Measurements from ENCODE around the gene INTS1. TPM values are rescaled to one million over a fixed set of nuclear protein-coding genes. Genes with fewer than 3 reads are reported as not detected.
A peak's percentile ranks its signal among the peaks of the same experiment; 100 is the strongest.

Gene INTS1
- total and polyA plus RNA-seq, 10 of the 15 experiments (the other 5 are each of a cell fraction or from before 2014, with no cell fraction given): 0.52 to 89.0 (median 15.1) TPM

DNA sequence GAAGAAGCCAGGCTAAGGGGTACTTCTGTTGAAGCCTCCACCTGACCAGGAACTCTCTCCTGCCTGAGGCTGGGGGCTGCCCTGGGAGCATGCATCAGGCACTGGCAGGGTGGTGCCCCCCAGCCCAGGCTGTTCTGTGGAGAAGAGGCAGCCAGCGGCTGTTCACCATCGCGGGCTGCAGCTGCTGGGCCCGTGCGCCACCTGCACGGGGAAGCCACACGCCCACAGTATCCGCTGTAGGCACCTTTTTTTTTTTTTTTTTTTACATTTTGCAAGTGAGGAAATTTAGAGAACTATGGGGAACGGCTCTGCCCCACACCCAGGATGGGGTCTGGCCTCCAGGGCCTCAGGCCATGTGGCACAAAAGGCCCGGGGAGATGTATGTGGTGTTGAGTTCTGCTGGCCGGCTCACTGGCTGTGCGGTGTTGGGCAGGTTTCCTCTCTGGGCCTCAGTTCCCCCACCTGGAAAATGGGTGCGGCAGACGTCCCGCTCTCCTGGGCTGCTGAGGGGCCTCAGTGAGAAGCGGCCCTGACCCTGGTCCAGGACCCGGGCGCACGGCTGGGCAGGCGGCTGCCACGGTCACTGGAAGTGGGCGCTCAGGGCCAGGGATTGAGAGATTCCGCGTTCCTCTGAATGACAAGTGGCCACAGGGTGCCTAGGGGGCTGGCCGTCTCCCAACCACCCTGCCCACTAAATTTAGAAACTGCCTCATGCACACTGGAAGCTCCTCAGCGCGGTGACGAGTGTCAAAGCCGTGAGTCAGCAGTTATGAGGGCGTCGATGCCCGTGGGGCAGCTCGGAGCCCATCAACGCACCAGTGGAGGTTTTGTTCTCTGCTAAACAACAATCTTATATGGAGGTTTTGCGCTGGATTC is 8.8 kb upstream of the INTS1 start:
- Histone ChIP-seq H3K27ac (ENCODE audit: control insufficient read depth, insufficient read depth) (no peak overlapping the region), H3K36me3 (ENCODE audit: control insufficient read depth in 2 of 2, insufficient read depth in 2 of 2, low read length in 1 of 2) (no peaks in the 10 kb centered on the region), H3K27me3 (replicated peaks in 1 of 2; ENCODE audit: control insufficient read depth in 2 of 2, insufficient read depth in 2 of 2, low read length in 1 of 2) (no peaks in the 10 kb centered on the region), H3K9me3 (replicated peaks; ENCODE audit: control insufficient read depth, insufficient read depth, low read length) (no peaks in the 10 kb centered on the region), H3K4me1 (ENCODE audit: control insufficient read depth, insufficient read depth, low read length) (peaks cover 10% of the 10 kb centered on the region), H2AFZ (ENCODE audit: control insufficient read depth, low read depth, low read length) (peak overlapping the region; percentile 48), H3K9ac (ENCODE audit: control insufficient read depth, insufficient read depth, low read length) (no peak overlapping the region), H3K4me3 (no peak overlapping the region), H4K20me1 (ENCODE audit: control insufficient read depth, insufficient read depth) (no peaks in the 10 kb centered on the region), H3K79me2 (ENCODE audit: control insufficient read depth, insufficient read depth, low read length) (no peaks in the 10 kb centered on the region), H3K4me2 (ENCODE audit: control insufficient read depth, insufficient read depth) (no peak overlapping the region; the same call in 1 of the 2 replicates)
- intact Hi-C loops (cut with micrococcal nuclease; ENCODE audit: unreplicated experiment): no loop called here
- 0 out of 2 replicates have a peak, but pooled peaks have one; percentile 33 for TF ChIP-seq BACH1 (IDR thresholded peaks at IDR 0.05; ENCODE audit: borderline replicate concordance)
- no peak for TF ChIP-seq SIN3A (IDR thresholded peaks at IDR 0.05; ENCODE audit: low read depth, low read length)
- no peak for TF ChIP-seq SUPT20H (IDR thresholded peaks at IDR 0.05; ENCODE audit: borderline replicate concordance, control insufficient read depth, low read depth, low read length)
- TF ChIP-seq TCF3 (IDR thresholded peaks at IDR 0.05; ENCODE audit: borderline replicate concordance, insufficient read depth, low read depth, low read length): peak; percentile 91
- peak in 1 of 2 experiments; percentile 51; a peak in 1 of 3 replicates for TF ChIP-seq EGR1 (IDR thresholded peaks at IDR 0.05; ENCODE audit: borderline replicate concordance in 1 of 2, low read depth in 2 of 2, low read length in 2 of 2)
- TF ChIP-seq BHLHE40 (IDR thresholded peaks at IDR 0.05; ENCODE audit: borderline replicate concordance in 1 of 2, low read depth in 2 of 2, low read length in 1 of 2): peak; percentile 90 to 92
- TF ChIP-seq, protein P1, sequence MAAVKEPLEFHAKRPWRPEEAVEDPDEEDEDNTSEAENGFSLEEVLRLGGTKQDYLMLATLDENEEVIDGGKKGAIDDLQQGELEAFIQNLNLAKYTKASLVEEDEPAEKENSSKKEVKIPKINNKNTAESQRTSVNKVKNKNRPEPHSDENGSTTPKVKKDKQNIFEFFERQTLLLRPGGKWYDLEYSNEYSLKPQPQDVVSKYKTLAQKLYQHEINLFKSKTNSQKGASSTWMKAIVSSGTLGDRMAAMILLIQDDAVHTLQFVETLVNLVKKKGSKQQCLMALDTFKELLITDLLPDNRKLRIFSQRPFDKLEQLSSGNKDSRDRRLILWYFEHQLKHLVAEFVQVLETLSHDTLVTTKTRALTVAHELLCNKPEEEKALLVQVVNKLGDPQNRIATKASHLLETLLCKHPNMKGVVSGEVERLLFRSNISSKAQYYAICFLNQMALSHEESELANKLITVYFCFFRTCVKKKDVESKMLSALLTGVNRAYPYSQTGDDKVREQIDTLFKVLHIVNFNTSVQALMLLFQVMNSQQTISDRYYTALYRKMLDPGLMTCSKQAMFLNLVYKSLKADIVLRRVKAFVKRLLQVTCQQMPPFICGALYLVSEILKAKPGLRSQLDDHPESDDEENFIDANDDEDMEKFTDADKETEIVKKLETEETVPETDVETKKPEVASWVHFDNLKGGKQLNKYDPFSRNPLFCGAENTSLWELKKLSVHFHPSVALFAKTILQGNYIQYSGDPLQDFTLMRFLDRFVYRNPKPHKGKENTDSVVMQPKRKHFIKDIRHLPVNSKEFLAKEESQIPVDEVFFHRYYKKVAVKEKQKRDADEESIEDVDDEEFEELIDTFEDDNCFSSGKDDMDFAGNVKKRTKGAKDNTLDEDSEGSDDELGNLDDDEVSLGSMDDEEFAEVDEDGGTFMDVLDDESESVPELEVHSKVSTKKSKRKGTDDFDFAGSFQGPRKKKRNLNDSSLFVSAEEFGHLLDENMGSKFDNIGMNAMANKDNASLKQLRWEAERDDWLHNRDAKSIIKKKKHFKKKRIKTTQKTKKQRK (IDR thresholded peaks at IDR 0.05; ENCODE audit: low read depth, low read length): no peak
- peak; percentile 92; the same call in 1 of the 2 replicates for TF ChIP-seq TCF12 (IDR thresholded peaks at IDR 0.05; ENCODE audit: low read depth, low read length)
- peak; percentile 34; the same call in 1 of the 2 replicates for TF ChIP-seq IKZF1 (conservative IDR thresholded peaks at IDR 0.05)
- TF ChIP-seq ZNF384 (IDR thresholded peaks at IDR 0.05; ENCODE audit: borderline replicate concordance, low read depth, low read length): peak; percentile 88
- TF ChIP-seq NRF1 (conservative IDR thresholded peaks at IDR 0.05; ENCODE audit: low read depth, low read length): no peak
- no peak for TF ChIP-seq NFYA (IDR thresholded peaks at IDR 0.05; ENCODE audit: borderline replicate concordance, low read depth, low read length)
- TF ChIP-seq RUNX3 (IDR thresholded peaks at IDR 0.05; ENCODE audit: low read length): peak; percentile 36; the same call in 1 of the 2 replicates
- in situ Hi-C loops (cut with MboI): no loop called here
- ATAC-seq (peak; percentile 80), FAIRE-seq (no peak), DNase-seq (ENCODE audit: low read depth, low spot score) (no peak)
- POLR2A ChIA-PET: no interaction called here
- CTCF ChIA-PET: interaction anchor here (0.6 kb wide), 1 partner anchor 44 kb away, joined by 3 read pairs; no protein-coding TSS in a partner anchor
- WGBS (ENCODE audit: insufficient coverage, insufficient replicate concordance, low lambda C conversion rate, missing lambda C conversion rate): 14% methylated on average over 34 of the region's 35 CpGs
- BruUV-seq (replicated peaks): no TSS peak
- SMC1A ChIA-PET (ENCODE audit: uncharacterized antibody, unreplicated experiment): no interaction called here
- RAD21 ChIA-PET (ENCODE audit: unreplicated experiment): interaction anchor here (0.6 kb wide), 1 partner anchor 23 kb away, joined by 3 read pairs; no protein-coding TSS in a partner anchor

Measured in GM12878 (cell line).